Middle frontal gyrus (tissue), 1 donor: ENCODE measurements around the gene RNU1-4.
"Not testable (repeated sequence)": the region's sequence is repeated elsewhere in the genome, so short reads cannot be mapped to it uniquely, and the experiment has no call there.

Experiments used
- DNase-seq: peaks from one replicate; pipeline ENCODE4 v3.0.0-alpha.2; 2015; ENCODE audit warnings: low spot score; ENCODE audit errors: extremely low spot score

Gene RNU1-4

DNA sequence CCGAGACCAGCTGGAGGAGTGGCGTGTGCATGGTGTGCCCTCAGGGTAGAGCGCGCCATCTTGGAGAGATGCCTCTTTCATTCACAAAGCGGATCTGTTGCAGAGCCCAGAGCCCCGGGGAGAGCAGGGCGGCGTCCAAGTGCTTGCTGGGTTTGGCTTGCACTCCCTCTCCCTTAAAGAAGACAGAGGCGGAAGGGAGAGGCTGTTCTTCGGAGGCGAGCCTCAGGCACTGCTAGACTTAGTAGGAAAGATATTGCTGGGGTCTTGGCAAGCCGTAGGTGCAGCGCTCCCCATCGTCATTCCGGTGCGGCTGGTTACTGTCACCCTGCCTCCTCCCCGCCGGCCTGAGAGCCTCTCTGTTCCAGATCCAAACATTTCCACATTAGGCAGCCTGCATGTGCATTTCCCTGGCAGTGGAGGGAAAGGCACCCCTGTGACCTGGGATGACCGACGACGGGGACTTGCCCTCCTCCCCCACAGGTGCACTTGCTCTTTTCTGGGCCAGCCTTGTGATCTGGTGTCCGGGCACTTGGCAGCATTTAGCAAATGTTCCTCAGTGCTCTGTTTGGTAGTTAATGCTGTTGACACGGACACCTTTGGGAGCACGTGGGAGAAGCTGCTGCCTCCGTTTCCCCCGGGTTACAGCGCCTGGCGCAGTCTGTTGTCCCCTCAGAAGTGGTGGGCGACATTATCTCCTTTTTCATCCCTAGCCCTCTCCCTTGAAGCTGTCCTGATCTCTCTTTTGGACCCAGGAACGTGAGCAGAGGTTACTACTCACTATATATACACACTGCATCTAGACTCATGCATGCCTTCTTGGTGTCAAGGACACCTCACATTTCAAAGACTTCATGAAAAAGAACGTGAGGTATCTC is 25.7 kb downstream of the RNU1-4 start:
- not testable (repeated sequence) for DNase-seq

- DNase-seq: not testable (repeated sequence)
These were observed 26.5 kb downstream of the RNU1-4 start for GRCh38 chr1:16766689-16767256.

DNA sequence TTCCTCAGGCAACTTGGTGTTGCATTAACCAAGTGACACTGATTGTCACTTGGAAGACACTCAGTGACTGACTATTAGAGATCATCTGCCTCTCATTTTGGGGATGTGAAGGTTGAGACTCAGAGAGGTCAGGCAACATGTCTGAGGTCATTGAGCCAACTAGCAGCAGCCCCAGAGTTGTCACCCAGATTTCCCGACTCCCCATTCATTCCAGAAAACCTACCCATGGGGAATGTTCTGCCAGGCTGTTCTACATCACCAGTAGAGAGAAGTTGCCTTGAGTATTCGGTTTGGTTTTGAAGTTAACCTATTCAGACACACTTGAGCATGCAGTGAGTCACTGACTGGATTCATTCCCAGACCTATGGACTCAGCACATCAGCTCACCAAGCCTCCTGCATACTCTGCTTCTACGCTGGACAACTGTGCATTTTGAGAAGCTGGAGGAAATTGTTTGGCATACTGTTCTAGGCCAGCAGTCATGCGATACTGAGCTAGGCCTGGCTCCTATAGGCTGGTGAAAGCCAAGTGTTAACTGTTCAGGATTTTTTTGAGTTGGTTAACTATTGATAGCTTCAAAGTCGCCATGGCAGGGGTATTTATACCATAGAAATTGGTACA is 29.9 kb downstream of the RNU1-4 start:
- DNase-seq: not testable (repeated sequence)

DNA sequence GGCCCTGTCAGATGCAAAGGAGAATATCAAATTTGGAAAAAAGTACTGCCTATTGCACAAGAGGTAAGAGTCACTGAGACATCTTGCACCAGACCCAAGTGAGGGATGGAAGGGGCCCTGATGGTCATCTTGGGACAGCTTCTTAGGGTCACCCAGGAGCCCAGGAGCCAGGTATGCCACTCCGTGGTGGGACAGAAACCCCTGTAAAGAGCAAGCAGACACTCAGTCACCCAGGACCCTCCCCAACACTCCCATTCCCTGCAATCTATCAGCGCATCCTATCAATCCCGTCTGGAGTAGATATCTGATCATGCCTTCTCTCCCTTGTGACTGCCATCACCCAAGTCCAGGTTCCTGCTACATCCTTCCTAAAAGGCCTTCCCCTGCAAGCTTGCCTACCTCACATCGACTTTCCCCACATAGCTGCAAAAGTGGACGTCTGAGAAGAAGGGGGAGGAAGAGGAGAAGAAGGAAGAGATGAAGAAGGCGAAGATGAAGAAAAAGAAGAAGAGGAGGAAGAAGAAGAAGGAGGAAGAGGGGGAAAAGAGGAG is 30.7 kb downstream of the RNU1-4 start:
- DNase-seq: not testable (repeated sequence)

GRCh38 chr1:16772275-16773204 is 32.2 kb downstream of the RNU1-4 start:
- not testable (repeated sequence) for DNase-seq

GRCh38 chr1:16773205-16773596 is 32.9 kb downstream of the RNU1-4 start:
- not testable (repeated sequence) for DNase-seq

DNA sequence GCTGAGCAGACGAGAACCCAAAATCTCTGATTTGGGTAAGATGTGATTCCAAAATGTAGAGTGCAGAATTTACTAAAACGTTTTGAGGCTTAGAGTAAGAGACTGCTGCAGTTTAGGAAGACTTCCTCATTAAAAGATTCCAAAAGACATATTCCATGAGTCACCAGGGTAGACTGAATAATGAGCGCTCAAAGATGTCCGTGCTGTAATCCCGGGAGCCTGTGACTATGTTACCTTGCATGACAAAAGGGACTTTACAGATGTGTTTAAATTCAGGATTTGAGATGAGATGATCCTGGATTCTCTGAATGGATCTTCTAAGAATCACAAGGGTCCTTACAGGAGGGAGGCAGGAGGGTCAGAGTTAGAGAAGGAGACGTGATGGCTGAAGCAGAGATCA is 33.4 kb downstream of the RNU1-4 start:
- not testable (repeated sequence) for DNase-seq

- DNase-seq: not testable (repeated sequence)
These were observed 34.5 kb downstream of the RNU1-4 start for GRCh38 chr1:16774773-16775172.

DNA sequence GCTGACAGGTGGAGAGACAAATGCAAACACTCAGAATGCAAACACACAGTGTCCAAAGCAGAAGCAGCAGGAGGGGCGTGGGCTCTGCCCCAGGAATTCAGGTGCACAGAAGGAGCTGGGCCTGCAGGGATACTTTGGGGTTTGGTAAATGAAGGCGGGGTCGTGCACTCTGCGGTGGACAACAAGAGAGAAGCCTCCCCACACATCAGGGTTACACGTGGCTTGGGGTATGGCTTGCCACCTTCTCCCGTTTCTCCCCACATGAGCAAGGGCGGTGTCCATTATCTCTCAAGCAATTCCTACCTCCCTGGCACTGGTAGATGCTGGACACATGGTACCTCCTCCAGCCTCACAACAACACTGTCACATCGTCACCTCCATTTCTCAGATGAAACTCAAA is 35.0 kb downstream of the RNU1-4 start:
- not testable (repeated sequence) for DNase-seq

DNA sequence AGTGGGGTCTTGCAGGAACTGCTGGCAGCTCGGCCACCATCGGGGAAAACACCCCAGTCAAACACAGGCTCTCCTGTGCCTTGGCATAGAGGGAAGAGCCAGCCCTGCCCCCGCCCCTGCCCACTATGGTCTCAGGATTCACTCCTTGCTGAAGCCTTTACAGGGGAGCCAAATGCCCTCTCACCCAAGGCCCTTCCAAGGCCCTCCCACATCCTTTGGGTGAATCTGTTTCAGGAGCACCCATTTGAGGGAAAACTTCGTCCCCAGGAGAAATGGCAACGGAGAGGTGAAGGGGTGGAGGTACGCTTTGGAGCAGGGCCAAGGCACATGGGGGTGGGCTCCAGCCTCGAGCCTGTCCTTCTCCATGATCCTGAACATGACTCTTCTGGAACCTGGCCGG is 35.9 kb downstream of the RNU1-4 start:
- not testable (repeated sequence) for DNase-seq

GRCh38 chr1:16776835-16777234 is 36.5 kb downstream of the RNU1-4 start:
- DNase-seq: not testable (repeated sequence)

DNA sequence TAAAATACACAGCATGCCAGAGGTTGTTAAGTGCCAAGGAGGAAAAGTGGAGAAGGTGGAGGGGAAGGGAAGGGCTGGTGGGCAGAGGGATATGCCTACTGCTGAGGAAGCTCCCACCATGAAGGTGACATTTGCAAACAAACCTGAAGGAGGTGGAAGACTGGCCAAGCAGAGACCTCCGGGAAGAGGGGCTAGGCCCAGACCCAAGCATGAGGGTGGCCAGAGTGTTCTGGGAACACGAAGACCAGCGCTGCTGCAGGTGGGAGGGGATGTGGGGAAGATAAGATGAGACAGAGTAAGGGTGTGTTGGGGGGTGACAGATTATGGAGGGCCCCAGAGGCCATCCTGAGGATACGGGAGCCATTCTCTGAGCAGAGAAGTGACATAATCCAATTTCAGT is 37.5 kb downstream of the RNU1-4 start:
- DNase-seq: not testable (repeated sequence)

DNA sequence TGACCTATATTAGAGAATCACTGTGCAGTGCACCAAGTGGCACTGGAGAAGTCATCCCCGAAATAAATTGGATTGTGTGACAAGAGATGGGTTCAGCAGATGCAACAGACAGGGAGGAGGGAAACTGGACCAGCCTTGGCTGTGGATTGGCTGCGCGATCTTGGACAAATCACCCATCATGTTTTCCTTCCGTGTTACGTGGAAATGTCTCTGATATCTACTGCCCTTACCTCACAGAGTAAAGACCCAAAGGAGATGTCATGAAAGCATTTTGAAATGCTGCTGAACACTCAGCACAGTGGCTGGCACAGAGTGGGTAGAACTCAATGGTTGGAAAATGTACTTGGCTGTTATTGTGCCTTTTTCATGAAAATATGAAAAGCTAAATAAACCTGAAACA is 39.2 kb downstream of the RNU1-4 start:
- DNase-seq: not testable (repeated sequence)

DNA sequence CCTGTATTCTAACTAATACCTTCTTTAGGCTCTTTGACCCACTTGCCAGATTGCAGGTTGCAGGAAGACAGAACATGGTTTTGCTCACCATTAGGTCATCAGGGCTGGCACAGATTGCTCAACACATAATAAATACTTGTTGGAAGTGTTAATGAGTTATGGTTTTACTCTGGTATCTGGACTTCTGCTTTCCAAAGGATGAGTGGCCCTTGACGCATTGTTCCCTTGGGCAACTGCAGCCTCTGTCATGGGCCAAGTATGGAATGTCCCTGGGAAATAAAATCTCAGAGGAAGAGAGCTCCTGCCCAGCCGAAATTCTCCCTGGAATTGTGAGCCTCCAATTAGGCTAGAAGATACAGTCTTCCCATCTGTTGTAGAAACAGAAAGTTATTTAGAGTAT is 40.7 kb downstream of the RNU1-4 start:
- not testable (repeated sequence) for DNase-seq

- DNase-seq: not testable (repeated sequence)
These were observed 41.3 kb downstream of the RNU1-4 start for GRCh38 chr1:16781625-16782024.

GRCh38 chr1:16784955-16785354 is 44.6 kb downstream of the RNU1-4 start:
- not testable (repeated sequence) for DNase-seq

- not testable (repeated sequence) for DNase-seq
These were observed 46.0 kb downstream of the RNU1-4 start for GRCh38 chr1:16786362-16786761.

GRCh38 chr1:16787175-16787574 is 46.9 kb downstream of the RNU1-4 start:
- not testable (repeated sequence) for DNase-seq

DNA sequence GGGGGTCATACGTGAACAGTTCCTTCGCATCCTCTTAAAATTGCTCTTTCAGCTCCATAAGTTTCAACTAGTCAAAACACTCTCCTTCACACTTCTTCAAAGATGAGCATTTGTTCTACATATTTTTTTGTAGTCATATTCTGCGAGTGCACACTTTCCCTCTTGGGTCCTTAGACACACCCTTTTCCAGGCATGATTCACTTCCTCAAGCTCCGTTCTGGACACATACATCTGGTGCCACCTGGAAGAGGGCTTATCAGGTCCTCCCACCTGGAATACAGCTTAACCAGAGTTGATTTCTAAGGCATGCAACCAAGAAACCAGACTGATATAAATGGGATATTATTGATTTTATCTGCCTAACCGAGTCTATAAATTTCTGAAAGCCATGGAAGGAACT is 47.4 kb downstream of the RNU1-4 start:
- DNase-seq: not testable (repeated sequence)
